HepG2 (cell line): ENCODE results near the gene SLC22A23. TPM values are rescaled to one million over a fixed set of nuclear protein-coding genes. Genes with fewer than 3 reads are reported as not detected.
A peak's percentile ranks its signal among the peaks of the same experiment; 100 is the strongest.

Source experiments
- AHR ChIP-seq: IDR thresholded peaks from 2 replicates; pipeline ENCODE4 v1.6.1; 2018; ENCODE audit warnings: missing genetic modification reagents, missing compliant biosample characterization
- ATF7 ChIP-seq, 2 experiments: fragments of 450-650 bp in 1 of 2; sonication (generic) in 1 of 2; formaldehyde crosslinking in 1 of 2; IDR thresholded peaks; 2 replicates each; pipeline versions ENCODE4 v1.4.0 to v1.6.1; 2016 to 2020; ENCODE audit warnings: antibody characterized with exemption in 1 of 2, mild to moderate bottlenecking in 1 of 2, missing genetic modification reagents in 1 of 2
- CBX2 ChIP-seq, 2 experiments: fragments of 200-600 bp in 1 of 2; sonication (generic); formaldehyde crosslinking in 1 of 2; IDR thresholded peaks; 2 replicates each; pipeline versions ENCODE4 v1.7.0 to v1.8.1; 2018 to 2022; ENCODE audit warnings: low read depth in 2 of 2, low read length in 1 of 2, mild to moderate bottlenecking in 1 of 2, missing genetic modification reagents in 1 of 2
- EP300 ChIP-seq, 3 experiments: sonication (generic) in 1 of 3; formaldehyde crosslinking in 1 of 3; IDR thresholded peaks; 2 replicates each; pipeline versions ENCODE4 v1.5.1 to v1.6.1; 2011 to 2020; ENCODE audit warnings: low read depth in 2 of 3, low read length in 2 of 3, borderline replicate concordance in 1 of 3, improper control_type of control experiment in 1 of 3, mild to moderate bottlenecking in 1 of 3, missing genetic modification reagents in 1 of 3, moderate library complexity in 1 of 3
- ETV5 ChIP-seq: IDR thresholded peaks from 2 replicates; pipeline ENCODE4 v1.6.1; 2018; ENCODE audit warnings: missing biosample characterization, missing genetic modification reagents, inconsistent platforms, borderline replicate concordance
- LCORL ChIP-seq, 2 experiments: fragments of 450-650 bp in 1 of 2; sonication (generic) in 1 of 2; formaldehyde crosslinking in 1 of 2; IDR thresholded peaks; 2 replicates each; pipeline versions ENCODE4 v1.5.0 to v1.6.1; 2017 to 2020; ENCODE audit warnings: antibody characterized with exemption in 1 of 2, missing genetic modification reagents in 1 of 2
- SAP130 ChIP-seq: IDR thresholded peaks from 2 replicates; pipeline ENCODE4 v1.6.1; 2016; ENCODE audit warnings: low read depth
- TMF1 ChIP-seq: sonication (generic); formaldehyde crosslinking; IDR thresholded peaks from 2 replicates; pipeline ENCODE4 v1.8.1; 2022; ENCODE audit warnings: low read depth, missing genetic modification reagents
- TRIM24 ChIP-seq: sonication (generic); formaldehyde crosslinking; IDR thresholded peaks from 2 replicates; pipeline ENCODE4 v1.8.0; 2022; ENCODE audit warnings: mild to moderate bottlenecking, missing genetic modification reagents
- ZNF205 ChIP-seq: IDR thresholded peaks from 2 replicates; pipeline ENCODE4 v1.6.1; 2018; ENCODE audit warnings: missing biosample characterization, missing genetic modification reagents
- ZNF230 ChIP-seq: sonication (generic); formaldehyde crosslinking; IDR thresholded peaks from 2 replicates; pipeline ENCODE4 v1.4.0; 2020; ENCODE audit warnings: mild to moderate bottlenecking, missing genetic modification reagents
- ZNF256 ChIP-seq: sonication (generic); formaldehyde crosslinking; conservative IDR thresholded peaks from 2 replicates; pipeline ENCODE4 v1.4.0; 2020; ENCODE audit warnings: missing genetic modification reagents
- ZNF30 ChIP-seq: sonication (generic); formaldehyde crosslinking; IDR thresholded peaks from 2 replicates; pipeline ENCODE4 v1.5.0; 2020; ENCODE audit warnings: mild to moderate bottlenecking, missing genetic modification reagents
- ZNF335 ChIP-seq: sonication (generic); formaldehyde crosslinking; IDR thresholded peaks from 2 replicates; pipeline ENCODE4 v1.4.0; 2020; ENCODE audit warnings: missing genetic modification reagents
- ZNF501 ChIP-seq: sonication (generic); formaldehyde crosslinking; IDR thresholded peaks from 2 replicates; pipeline ENCODE4 v1.5.1; 2020; ENCODE audit warnings: mild to moderate bottlenecking, moderate library complexity, missing genetic modification reagents
- ZNF761 ChIP-seq: sonication (generic); formaldehyde crosslinking; conservative IDR thresholded peaks from 2 replicates; pipeline ENCODE4 v1.4.0; 2020; ENCODE audit warnings: mild to moderate bottlenecking, missing genetic modification reagents
- polyA plus RNA-seq, 8 experiments: library from polyadenylated mRNA; depleted of rRNA in 3 of 8; stranded (reverse) in 7 of 8; unstranded in 1 of 8; fragments of >200 nt; fragmentation: Illumina TruSeq in 4 of 8; extraction: Trizol in 4 of 8; gene quantifications; 2 replicates each; pipeline versions ENCODE4 v1.2.1 to v1.2.3, GENCODE V29; 2011 to 2016; ENCODE audit warnings: low read depth in 4 of 8, missing spikeins in 1 of 8, mixed read lengths in 1 of 8; ENCODE audit not compliant: insufficient read depth in 1 of 8
- total RNA-seq, 5 experiments: library from RNA; depleted of rRNA; stranded (reverse); fragments of >200 nt; fragmentation: Illumina TruSeq; extraction: Trizol; gene quantifications; 2 replicates each; pipeline ENCODE4 v1.2.3, GENCODE V29; 2016; ENCODE audit warnings: low read depth in 1 of 5
- TF ChIP-seq, protein P1 (sequence below): sonication (generic); formaldehyde crosslinking; conservative IDR thresholded peaks from 2 replicates; pipeline ENCODE4 v1.4.0; 2020; ENCODE audit warnings: mild to moderate bottlenecking, missing genetic modification reagents, moderate library complexity
- TF ChIP-seq, protein P2 (sequence below): sonication (generic); formaldehyde crosslinking; IDR thresholded peaks from 2 replicates; pipeline ENCODE4; 2020; ENCODE audit warnings: missing genetic modification reagents, mild to moderate bottlenecking, borderline replicate concordance

Gene SLC22A23
- total and polyA plus RNA-seq, 2 of the 13 experiments (the other 11 are each of a cell fraction or from before 2014, with no cell fraction given), result 11.8 to 17.5 TPM

DNA sequence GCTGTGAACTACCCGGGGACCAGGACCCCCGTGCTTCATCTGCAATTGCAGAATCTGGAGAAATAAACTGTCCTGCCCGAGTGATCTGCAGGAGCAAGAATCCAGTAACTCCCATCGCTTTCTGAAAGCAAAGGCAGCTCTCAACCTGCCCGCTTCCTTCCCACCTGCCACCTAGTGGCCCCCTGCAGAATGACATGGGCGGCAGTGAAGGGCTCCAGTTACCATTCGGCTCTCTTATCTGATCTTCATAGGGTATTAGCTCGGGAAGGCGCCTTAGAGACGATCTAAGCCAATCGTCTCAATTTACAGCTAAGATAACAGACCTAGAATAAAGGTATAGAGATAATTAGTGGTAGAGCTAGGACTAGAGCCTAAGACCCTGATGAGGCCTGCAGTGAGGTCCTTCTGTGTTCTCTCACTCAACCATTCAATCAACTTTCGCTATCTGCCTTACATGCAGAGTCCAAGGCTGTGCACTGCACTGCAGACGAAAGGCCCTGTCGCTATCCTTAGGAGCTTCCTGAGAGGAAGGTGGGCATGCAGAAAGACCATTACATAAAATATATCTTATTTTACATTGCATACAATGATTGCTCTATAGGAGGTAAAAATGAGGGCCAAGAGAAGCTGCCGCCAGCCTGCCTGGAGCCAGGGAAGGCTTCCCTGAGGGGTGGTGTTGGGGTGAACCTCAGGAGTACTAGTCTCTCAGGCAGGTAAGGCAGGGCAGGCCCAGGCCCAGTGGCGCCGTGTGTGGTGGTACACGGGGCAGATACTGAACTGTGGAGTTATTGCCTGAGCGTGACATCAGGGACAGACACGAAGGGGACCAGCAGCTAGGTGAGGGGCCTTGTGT is 205.2 kb downstream of the SLC22A23 start (continued):
- TF ChIP-seq ZNF761 (0 out of 2 replicates have a peak, but pooled peaks have one; percentile 32), ATF7 (IDR thresholded peaks at IDR 0.05) (no peak), ATF7 (CRISPR knock-in tag; IDR thresholded peaks at IDR 0.05) (no peak), CBX2 (IDR thresholded peaks at IDR 0.05; ENCODE audit: low read depth, low read length) (no peak), CBX2 (CRISPR knock-in tag; IDR thresholded peaks at IDR 0.05; ENCODE audit: low read depth) (no peak), ZNF30 (no peak), SAP130 (CRISPR knock-in tag) (peak; percentile 74), ETV5 (CRISPR knock-in tag) (peak; percentile 20; the same call in 1 of the 2 replicates), ZNF230 (no peak), ZNF335 (CRISPR knock-in tag) (no peak), ZNF256 (no peak), TMF1 (CRISPR knock-in tag) (no peak), LCORL (IDR thresholded peaks at IDR 0.05) (no peak), LCORL (CRISPR knock-in tag; IDR thresholded peaks at IDR 0.05) (peak; percentile 70; the same call in 1 of the 2 replicates), ZNF205 (peak; percentile 67), EP300 (IDR thresholded peaks at IDR 0.05; ENCODE audit: low read depth in 2 of 2, low read length in 2 of 2) (peak in 1 of 2 experiments; percentile 35; a peak in 1 of 4 replicates), EP300 (CRISPR knock-in tag; IDR thresholded peaks at IDR 0.05; ENCODE audit: borderline replicate concordance) (no peak), ZNF501 (CRISPR knock-in tag) (peak; percentile 55; the same call in 1 of the 2 replicates), TRIM24 (no peak), AHR (CRISPR knock-in tag) (no peak)
- TF ChIP-seq, protein P1, sequence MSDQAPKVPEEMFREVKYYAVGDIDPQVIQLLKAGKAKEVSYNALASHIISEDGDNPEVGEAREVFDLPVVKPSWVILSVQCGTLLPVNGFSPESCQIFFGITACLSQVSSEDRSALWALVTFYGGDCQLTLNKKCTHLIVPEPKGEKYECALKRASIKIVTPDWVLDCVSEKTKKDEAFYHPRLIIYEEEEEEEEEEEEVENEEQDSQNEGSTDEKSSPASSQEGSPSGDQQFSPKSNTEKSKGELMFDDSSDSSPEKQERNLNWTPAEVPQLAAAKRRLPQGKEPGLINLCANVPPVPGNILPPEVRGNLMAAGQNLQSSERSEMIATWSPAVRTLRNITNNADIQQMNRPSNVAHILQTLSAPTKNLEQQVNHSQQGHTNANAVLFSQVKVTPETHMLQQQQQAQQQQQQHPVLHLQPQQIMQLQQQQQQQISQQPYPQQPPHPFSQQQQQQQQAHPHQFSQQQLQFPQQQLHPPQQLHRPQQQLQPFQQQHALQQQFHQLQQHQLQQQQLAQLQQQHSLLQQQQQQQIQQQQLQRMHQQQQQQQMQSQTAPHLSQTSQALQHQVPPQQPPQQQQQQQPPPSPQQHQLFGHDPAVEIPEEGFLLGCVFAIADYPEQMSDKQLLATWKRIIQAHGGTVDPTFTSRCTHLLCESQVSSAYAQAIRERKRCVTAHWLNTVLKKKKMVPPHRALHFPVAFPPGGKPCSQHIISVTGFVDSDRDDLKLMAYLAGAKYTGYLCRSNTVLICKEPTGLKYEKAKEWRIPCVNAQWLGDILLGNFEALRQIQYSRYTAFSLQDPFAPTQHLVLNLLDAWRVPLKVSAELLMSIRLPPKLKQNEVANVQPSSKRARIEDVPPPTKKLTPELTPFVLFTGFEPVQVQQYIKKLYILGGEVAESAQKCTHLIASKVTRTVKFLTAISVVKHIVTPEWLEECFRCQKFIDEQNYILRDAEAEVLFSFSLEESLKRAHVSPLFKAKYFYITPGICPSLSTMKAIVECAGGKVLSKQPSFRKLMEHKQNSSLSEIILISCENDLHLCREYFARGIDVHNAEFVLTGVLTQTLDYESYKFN (CRISPR knock-in tag), result 0 out of 2 replicates have a peak, but pooled peaks have one; percentile 7
- TF ChIP-seq, protein P2, sequence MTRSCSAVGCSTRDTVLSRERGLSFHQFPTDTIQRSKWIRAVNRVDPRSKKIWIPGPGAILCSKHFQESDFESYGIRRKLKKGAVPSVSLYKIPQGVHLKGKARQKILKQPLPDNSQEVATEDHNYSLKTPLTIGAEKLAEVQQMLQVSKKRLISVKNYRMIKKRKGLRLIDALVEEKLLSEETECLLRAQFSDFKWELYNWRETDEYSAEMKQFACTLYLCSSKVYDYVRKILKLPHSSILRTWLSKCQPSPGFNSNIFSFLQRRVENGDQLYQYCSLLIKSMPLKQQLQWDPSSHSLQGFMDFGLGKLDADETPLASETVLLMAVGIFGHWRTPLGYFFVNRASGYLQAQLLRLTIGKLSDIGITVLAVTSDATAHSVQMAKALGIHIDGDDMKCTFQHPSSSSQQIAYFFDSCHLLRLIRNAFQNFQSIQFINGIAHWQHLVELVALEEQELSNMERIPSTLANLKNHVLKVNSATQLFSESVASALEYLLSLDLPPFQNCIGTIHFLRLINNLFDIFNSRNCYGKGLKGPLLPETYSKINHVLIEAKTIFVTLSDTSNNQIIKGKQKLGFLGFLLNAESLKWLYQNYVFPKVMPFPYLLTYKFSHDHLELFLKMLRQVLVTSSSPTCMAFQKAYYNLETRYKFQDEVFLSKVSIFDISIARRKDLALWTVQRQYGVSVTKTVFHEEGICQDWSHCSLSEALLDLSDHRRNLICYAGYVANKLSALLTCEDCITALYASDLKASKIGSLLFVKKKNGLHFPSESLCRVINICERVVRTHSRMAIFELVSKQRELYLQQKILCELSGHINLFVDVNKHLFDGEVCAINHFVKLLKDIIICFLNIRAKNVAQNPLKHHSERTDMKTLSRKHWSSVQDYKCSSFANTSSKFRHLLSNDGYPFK (CRISPR knock-in tag), result no peak; the same call in 1 of the 2 replicates
